ENCODE data around the gene EXOSC5. TPM values are rescaled to one million over a fixed set of nuclear protein-coding genes. Genes with fewer than 3 reads are reported as not detected.

EXOSC5 gene
- total RNA-seq (10 to 100 TPM; 18.3 to 22.9 TPM), polyA plus RNA-seq (10 to 100 TPM; 69.0 to 88.0 (median 84.8) TPM), total RNA-seq (11.0 to 48.3 (median 14.8) reads per million in 6 experiments)

DNA sequence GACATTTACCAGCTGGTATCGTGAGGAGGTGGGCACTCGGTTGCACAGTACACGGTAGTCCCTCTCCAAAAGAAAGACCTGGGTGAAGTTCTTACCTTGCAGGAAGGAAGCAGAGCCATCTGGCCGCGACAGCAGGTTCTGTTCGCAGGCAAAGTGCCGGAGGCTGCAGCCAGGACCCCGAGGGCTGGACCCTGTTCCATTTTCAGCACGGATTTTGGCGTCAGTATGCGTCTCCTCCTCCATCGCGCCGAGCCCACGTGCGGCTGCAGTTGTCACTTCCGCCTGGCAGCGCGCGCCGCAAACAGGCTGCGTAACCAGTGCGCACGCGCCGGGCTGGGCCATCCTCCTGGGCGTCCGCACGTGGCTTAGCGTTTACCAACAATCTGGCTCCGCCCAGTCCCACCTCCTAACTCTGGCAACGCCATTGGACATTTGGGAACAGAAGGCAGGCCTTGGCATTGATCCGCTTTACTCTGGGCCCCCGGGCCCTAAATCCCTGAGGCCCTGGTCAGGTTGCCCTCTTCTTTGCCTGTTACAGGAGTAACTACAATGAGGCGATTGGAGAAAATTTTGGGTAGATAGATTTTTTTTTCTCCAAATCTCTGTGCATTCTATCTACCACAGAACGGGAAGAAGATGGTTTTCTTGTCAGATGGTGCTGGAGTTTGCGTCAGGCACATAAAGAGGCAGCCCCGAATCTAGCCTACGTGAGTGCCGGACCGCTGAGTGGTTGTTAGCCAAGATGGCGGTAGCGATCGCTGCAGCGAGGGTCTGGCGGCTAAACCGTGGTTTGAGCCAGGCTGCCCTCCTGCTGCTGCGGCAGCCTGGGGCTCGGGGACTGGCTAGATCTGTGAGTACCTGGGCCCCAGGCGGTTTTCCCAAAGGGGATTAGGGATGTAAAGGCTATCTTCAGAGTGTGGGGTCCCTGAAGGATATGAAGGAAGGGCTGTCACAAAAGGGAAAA, at the start of gene EXOSC5, which contains the start of gene BCKDHA:
Gene EXOSC5, minus strand, starts transcription at position 274 of the 964 bp plus-strand sequence. Its CDS starts 31 bp downstream, at position 243.
Gene BCKDHA, plus strand, starts transcription at position 733 of the 964 bp plus-strand sequence. Its CDS starts 10 bp downstream, at position 743.
- H3K4me3 Mint-ChIP-seq = peak within 1 kb of the TSS; percentile 98 to 99 (median 98)
- peaks cover 27 to 56% (median 51%) of the 10 kb centered on the region in 4 donors for H3K4me1 Mint-ChIP-seq
- no peaks in the 10 kb centered on the region for H3K9me3 Mint-ChIP-seq
- POLR2A ChIA-PET = interaction anchor here (0.6 to 2.9 kb wide), 4 partner anchors 9 to 968 kb away, joined by 3 to 17 read pairs (median 6); partner anchors contain the start of gene B9D2
- peaks cover 0 to 2% (median 0%) of the 10 kb centered on the region in 5 donors for H3K27me3 Mint-ChIP-seq
- H3K36me3 Mint-ChIP-seq = peaks cover 0 to 23% (median 0%) of the 10 kb centered on the region in 3 donors
- peak within 1 kb of the TSS; percentile 99 to 100 (median 100) for H3K27ac Mint-ChIP-seq
- DNase-seq = peak; percentile 97 to 100 (median 99)
- peak; percentile 98 for ATAC-seq

DNA sequence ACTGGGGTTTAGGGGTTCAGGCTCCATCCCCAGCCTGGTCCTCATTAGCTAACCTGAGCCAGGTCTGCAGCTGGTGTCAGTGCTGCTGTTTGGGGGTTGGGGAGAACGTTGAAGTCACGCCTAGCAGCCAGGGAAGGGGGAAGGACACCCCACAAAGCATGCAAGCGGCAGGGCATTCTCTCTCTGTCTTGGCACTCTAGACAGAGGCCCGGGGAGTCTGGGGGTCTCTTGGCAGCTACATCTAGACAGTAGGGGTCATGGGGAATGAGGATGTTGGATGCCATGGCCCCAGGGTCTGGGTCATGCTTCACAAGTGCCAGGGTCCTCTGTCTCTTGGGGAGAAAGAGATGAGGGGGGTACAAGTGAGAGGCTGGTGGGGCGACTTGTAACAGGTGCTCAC, 48.4 kb upstream of the EXOSC5 start:
- H3K9me3 Mint-ChIP-seq = no peaks in the 10 kb centered on the region
- H3K27ac Mint-ChIP-seq = no peak overlapping the region
- H3K4me1 Mint-ChIP-seq = peaks cover 7 to 18% (median 13%) of the 10 kb centered on the region in 4 donors
- ATAC-seq (no peak), DNase-seq (no peak)
- H3K27me3 Mint-ChIP-seq = peaks cover 2 to 31% (median 18%) of the 10 kb centered on the region in 5 donors
- H3K4me3 Mint-ChIP-seq = no peak overlapping the region
- POLR2A ChIA-PET = interaction anchor here (0.7 kb wide), 1 partner anchor 82 kb away, joined by 5 read pairs; the partner anchor contains the start of gene B9D2
- no peaks in the 10 kb centered on the region for H3K36me3 Mint-ChIP-seq

DNA sequence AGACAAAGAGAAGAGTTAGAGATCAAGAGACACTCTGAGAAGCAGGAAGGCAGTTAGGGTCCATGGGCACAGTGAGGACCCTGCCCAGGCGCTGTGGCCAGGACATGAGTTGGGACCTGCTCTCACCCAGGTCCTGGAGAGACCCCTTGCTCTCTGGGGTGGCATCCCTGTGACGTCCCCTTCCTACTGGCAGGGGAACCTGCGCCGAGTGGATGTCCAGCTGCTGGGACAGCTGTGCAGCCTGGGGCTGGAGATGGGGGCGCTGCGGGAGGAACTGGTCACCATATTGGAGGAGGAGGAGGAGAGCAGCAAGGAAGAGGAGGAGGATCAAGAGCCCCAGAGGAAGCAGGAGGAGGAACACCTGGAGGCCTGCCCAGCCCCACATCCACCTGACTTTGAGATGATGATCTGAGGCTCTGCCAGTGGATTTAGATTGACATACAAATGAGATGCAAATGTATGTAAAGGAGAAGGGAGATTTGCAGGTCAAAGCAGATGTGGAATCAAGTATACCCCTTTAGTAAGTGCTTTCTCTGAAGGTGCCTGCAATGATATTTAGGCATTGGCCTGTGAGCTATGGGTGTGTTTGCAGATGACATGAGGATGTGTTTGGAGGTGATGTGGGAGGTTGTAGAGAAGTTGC, 46.8 kb upstream of the EXOSC5 start:
- POLR2A ChIA-PET = no interaction called here
- no peak for ATAC-seq
- DNase-seq = no peak
- peaks cover 2 to 22% (median 13%) of the 10 kb centered on the region in 5 donors for H3K27me3 Mint-ChIP-seq
- H3K9me3 Mint-ChIP-seq = no peaks in the 10 kb centered on the region
- H3K27ac Mint-ChIP-seq = peak overlapping the region in 3 of 10 donors; percentile 38 to 56 (median 50)
- no peaks in the 10 kb centered on the region for H3K36me3 Mint-ChIP-seq
- H3K4me3 Mint-ChIP-seq = no peak overlapping the region
- peaks cover 4 to 15% (median 5%) of the 10 kb centered on the region in 4 donors for H3K4me1 Mint-ChIP-seq

DNA sequence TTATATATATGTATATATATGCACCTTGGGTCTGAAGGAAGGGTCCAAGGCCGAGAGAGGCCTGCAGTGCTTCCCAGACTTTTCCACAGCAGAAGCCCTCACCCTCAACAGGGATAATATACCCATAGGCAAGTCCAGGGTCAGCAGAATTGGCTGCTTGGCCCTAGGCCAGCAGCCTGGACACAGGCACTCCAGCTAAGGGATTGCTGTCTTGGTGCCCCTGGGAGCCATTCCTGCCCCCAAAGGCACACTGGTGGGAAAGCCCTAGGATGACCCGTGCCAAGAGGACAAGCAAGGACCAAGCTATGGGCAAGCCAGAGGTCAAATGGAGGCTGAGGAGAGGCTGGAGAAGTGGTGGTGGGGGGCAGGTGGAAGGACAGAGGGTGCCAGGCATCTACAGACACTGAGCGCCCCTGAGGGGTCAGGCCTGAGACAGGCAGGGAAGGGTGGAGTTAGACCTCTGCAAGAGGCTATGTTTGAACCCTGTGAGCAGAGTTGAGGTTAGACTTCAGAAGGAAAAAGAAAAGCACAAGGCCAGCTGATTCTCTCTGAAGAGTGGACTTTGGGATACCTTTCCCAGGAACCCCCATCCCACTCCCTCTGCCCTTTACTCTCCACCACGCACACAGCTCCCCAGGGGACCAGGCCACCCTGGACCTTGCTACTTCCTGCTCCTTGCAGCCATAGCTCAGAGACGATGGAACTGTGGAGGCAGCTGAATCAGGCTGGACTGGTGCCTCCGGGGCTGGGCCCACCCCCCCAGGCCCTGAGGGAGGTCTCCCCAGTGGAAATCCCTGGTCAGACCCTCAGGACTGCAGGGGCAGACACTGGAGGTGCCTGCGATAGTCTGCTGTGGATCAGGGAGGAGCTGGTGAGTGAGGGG, 45.6 kb upstream of the EXOSC5 start, which contains the start of gene ERICH4:
Gene ERICH4, plus strand, starts transcription at position 684 of the 883 bp plus-strand sequence. Its CDS starts 14 bp downstream, at position 698.
- DNase-seq = no peak

DNA sequence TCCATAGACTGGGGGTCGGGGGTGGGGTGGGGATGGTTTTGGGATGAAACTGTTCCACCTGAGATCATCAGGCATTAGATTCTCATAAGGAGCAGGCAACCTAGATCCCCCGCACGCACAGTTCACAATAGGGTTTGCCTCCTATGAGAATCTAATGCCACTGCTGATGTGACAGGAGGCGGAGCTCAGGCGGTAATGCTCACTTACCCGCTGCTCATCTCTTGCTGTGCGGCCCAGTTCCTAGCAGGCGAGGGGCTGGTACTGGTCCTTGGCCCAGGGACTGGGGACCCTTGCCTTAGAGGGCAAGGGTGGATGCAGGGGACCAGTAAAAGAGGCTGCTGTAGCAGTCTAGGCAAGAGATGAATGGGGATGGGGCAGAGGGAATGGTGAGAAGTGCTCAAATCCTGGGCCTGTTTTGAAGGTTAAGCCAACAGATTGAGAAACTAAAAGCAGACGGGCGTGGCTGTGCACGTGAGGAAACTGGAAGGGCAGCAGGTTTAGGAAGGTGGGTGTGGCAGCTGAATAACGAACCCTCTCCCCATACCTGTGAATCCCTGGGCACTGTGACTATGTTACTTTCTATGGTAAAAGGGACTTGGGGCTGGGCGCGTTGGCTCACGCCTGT, 44.3 kb upstream of the EXOSC5 start:
- POLR2A ChIA-PET = no interaction called here
- Mint-ChIP-seq H3K36me3 (peaks cover 0 to 9% (median 0%) of the 10 kb centered on the region in 3 donors), H3K4me3 (no peak overlapping the region), H3K27ac (peak overlapping the region in 3 of 10 donors; percentile 25 to 59 (median 33)), H3K4me1 (peaks cover 9 to 21% (median 12%) of the 10 kb centered on the region in 4 donors), H3K9me3 (no peaks in the 10 kb centered on the region), H3K27me3 (peaks cover 0 to 11% (median 5%) of the 10 kb centered on the region in 5 donors)
- DNase-seq (no peak), ATAC-seq (no peak)

More for the DNA sequence above, 45.6 kb upstream of the EXOSC5 start, which contains the start of gene ERICH4:
- Mint-ChIP-seq H3K27me3 (peaks cover 2 to 18% (median 13%) of the 10 kb centered on the region in 5 donors), H3K4me3 (no peak within 1 kb of the TSS), H3K4me1 (peaks cover 5 to 20% (median 9%) of the 10 kb centered on the region in 4 donors), H3K27ac (peak within 1 kb of the TSS in 3 of 10 donors; percentile 38 to 60 (median 56)), H3K36me3 (peaks cover 0 to 2% (median 0%) of the 10 kb centered on the region in 3 donors), H3K9me3 (no peaks in the 10 kb centered on the region)
- POLR2A ChIA-PET = interaction anchor here (0.6 to 1.0 kb wide), 3 partner anchors 44 to 826 kb away, joined by 3 to 6 read pairs (median 3); partner anchors contain the start of gene CIC
- ATAC-seq = no peak

DNA sequence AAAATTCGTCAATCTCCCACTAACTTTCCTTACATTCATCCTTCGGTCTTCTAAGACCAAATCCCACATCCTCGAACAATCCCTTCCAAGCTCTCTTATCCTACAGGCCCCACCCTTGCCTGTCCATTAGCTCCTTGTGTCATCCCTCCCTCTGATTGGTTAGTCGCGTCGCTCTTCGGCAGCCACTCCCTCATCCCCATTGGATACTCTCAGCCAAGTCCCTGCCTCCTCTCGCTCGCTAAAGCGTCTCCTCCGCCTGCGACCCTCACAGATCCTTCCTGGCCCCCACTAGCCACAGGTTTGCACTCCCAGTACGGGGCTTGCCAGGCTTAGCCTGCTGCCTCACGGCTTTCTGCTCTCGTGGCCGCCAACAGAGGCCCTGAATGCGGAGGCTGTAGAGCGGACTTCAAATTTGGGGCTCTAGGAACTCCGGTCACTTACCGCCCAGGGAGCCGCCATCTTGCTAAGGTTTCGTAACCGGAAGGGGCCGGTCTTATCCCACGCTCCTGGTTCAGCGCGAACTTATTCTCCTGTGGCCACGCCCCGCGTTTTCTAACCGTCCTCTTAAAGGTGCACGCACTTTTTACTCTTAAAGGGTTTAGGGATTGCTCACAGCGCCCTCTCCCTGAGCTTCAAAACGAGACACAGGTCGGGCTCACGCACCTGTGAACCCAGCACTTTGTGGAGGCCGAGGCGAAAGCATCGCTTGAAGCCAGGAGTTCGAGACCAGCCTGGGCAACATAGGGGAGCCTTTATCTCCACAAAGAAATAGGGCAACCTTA, 42.5 kb upstream of the EXOSC5 start, which contains the start of gene DMAC2:
Gene DMAC2, minus strand, starts transcription at position 472 of the 782 bp plus-strand sequence. Its CDS starts 13 bp downstream, at position 459.
- DNase-seq (peak; percentile 80 to 96 (median 90)), ATAC-seq (peak; percentile 98 to 99)
- Mint-ChIP-seq H3K36me3 (peaks cover 0 to 23% (median 0%) of the 10 kb centered on the region in 3 donors), H3K4me3 (peak within 1 kb of the TSS in 2 of 10 donors; percentile 24 to 29), H3K9me3 (no peaks in the 10 kb centered on the region), H3K4me1 (peaks cover 8 to 23% (median 13%) of the 10 kb centered on the region in 4 donors), H3K27me3 (peaks cover 0 to 9% (median 0%) of the 10 kb centered on the region in 5 donors), H3K27ac (peak within 1 kb of the TSS in 6 of 10 donors; percentile 48 to 85 (median 74))
- POLR2A ChIA-PET = interaction anchor here (0.6 to 2.2 kb wide), 14 partner anchors 8 to 1153 kb away, joined by 3 to 20 read pairs (median 6); partner anchors contain the start of genes B3GNT8, B9D2, CCDC97 and HNRNPUL1

DNA sequence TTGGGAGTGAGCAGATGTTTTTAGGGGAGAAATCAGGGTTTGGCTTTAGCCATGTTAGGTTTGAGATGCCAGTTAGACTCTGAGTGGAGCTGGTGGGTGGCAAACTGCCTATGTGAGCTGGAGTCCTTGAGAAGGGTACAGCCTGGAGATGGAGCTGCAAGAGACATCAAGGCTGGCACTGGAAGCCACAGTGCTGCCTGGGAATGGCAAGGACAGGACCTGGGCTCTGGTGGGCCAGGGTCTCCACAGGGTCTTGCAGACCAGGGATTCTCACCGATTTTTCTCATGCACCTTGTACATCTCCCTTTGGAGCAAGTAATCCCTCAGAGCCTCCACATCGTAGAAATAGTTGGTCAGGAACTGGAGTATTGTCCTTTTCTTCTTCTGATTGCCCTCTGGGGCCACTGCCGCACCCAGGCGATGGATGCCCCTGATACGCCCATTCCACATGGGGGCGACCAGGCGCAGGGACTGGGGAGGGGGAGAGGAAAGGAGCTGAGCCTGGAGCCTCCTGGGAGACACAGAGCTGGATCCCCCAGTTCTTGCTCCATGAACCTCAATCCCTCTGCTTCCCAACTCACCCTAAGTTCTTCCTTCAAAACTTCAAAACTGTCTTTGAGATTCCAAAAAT, 40.9 kb upstream of the EXOSC5 start:
- H3K4me1 Mint-ChIP-seq = peaks cover 8 to 25% (median 14%) of the 10 kb centered on the region in 4 donors
- POLR2A ChIA-PET = interaction anchor here (0.7 kb wide), 1 partner anchor 127 kb away, joined by 7 read pairs; no protein-coding TSS in a partner anchor
- H3K4me3 Mint-ChIP-seq = peak overlapping the region in 6 of 10 donors; percentile 24 to 74 (median 55)
- no peaks in the 10 kb centered on the region for H3K9me3 Mint-ChIP-seq
- peaks cover 0 to under 1% (median 0%) of the 10 kb centered on the region in 5 donors for H3K27me3 Mint-ChIP-seq
- ATAC-seq (no peak), DNase-seq (no peak)
- H3K36me3 Mint-ChIP-seq = peaks cover 0 to 35% (median 0%) of the 10 kb centered on the region in 3 donors
- H3K27ac Mint-ChIP-seq = peak overlapping the region in 4 of 10 donors; percentile 74 to 85 (median 84)

DNA sequence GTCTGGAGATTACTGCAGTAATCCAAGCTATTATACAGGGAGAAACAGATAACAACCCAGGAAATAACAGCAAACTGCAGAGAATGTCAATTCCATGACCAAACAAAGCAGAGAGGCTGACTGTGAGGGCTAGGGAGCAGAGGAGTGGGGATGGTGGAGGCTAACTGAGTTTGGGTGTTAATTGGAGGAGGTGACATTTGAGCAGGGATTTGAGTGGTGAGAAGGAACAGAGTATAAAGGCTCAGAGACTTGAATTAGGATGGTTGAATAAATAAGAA, 39.5 kb upstream of the EXOSC5 start:
- POLR2A ChIA-PET = interaction anchor here (0.6 kb wide), 1 partner anchor 1293 kb away, joined by 3 read pairs; no protein-coding TSS in a partner anchor
- H3K4me3 Mint-ChIP-seq = peak overlapping the region in 2 of 10 donors; percentile 20 to 58

DNA sequence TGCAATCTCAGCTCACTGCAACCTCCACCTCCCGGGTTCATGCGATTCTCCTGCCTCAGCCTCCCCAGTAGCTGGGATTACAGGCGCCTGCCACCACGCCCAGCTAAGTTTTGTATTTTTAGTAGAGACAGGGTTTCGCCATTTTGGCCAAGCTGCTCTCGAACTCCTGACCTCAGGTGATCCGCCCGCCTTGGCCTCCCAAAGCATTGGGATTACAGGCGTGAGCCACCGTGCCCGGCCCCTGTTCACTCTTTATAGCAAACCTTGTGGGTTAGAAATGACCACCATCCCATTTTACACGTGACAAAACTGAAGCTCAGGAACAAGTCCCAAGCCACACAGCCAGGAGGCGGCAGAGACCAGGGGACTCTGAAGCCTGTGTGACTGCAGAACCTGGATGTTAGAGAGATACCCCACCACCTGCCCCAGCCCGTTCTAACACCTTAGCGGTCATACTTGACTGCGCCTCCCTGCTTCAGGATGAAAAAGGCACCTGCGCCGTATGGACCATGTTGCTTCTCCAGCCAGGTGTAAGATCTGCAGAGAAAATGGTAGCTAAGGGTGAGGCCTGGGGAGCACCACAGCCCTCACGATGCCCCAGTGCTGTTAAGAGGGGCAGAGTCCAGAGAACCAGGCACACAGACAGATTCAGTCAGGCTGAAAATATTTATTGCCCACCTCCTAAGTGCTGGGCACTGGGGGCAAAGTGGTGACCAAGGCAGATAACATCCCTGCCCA, 38.9 kb upstream of the EXOSC5 start:
- peak overlapping the region in 2 of 10 donors; percentile 21 to 51 for H3K27ac Mint-ChIP-seq
- no peaks in the 10 kb centered on the region for H3K27me3 Mint-ChIP-seq
- H3K9me3 Mint-ChIP-seq = no peaks in the 10 kb centered on the region
- POLR2A ChIA-PET = interaction anchor here (0.6 kb wide), 2 partner anchors 866 to 1292 kb away, joined by 3 read pairs; no protein-coding TSS in a partner anchor
- peaks cover 0 to 53% (median 3%) of the 10 kb centered on the region in 3 donors for H3K36me3 Mint-ChIP-seq
- ATAC-seq (no peak), DNase-seq (no peak)
- peaks cover 10 to 29% (median 15%) of the 10 kb centered on the region in 4 donors for H3K4me1 Mint-ChIP-seq
- H3K4me3 Mint-ChIP-seq = peak overlapping the region in 1 of 10 donors; percentile 14

More for the DNA sequence above, 39.5 kb upstream of the EXOSC5 start:
- DNase-seq (no peak), ATAC-seq (no peak)
- Mint-ChIP-seq H3K4me1 (peaks cover 10 to 25% (median 14%) of the 10 kb centered on the region in 4 donors), H3K9me3 (no peaks in the 10 kb centered on the region), H3K36me3 (peaks cover 0 to 48% (median 3%) of the 10 kb centered on the region in 3 donors), H3K27me3 (no peaks in the 10 kb centered on the region), H3K27ac (peak overlapping the region in 3 of 10 donors; percentile 30 to 77 (median 51))
